HG03575 (cell line): ENCODE measurements around the gene ABHD6.
"Not testable (repeated sequence)": the region's sequence is repeated elsewhere in the genome, so short reads cannot be mapped to it uniquely, and the experiment has no call there.

ENCODE experiments used
- ATAC-seq: cut with Tn5 transposase; IDR thresholded peaks from one replicate; pipeline ENCODE4 v1.9.1; 2021; ENCODE audit not compliant: unreplicated experiment, insufficient number of reproducible peaks, low FRiP score; ENCODE audit errors: extremely low read depth

The ABHD6 gene

GRCh38 chr3:58237238-58237940 is at the start of gene ABHD6:
ABHD6 (plus strand) TSS chr3:58237792; CDS start chr3:58256587, 18,795 bp downstream.
- ATAC-seq, result no peak

GRCh38 chr3:58188173-58188564 is 49.4 kb upstream of the ABHD6 start:
- no peak for ATAC-seq

GRCh38 chr3:58188921-58189451 is 48.6 kb upstream of the ABHD6 start:
- no peak for ATAC-seq

- no peak for ATAC-seq
Measured at GRCh38 chr3:58189691-58190090, 47.9 kb upstream of the ABHD6 start.

- ATAC-seq, result no peak
Measured at GRCh38 chr3:58190291-58190690, 47.3 kb upstream of the ABHD6 start.

- ATAC-seq, result no peak
Measured at GRCh38 chr3:58190882-58191281, 46.7 kb upstream of the ABHD6 start.

GRCh38 chr3:58191361-58191991 is 46.1 kb upstream of the ABHD6 start:
- ATAC-seq, result no peak

GRCh38 chr3:58192069-58192468 is 45.5 kb upstream of the ABHD6 start:
- no peak for ATAC-seq

GRCh38 chr3:58193682-58194407 is 43.7 kb upstream of the ABHD6 start:
- no peak for ATAC-seq

GRCh38 chr3:58197588-58197987 is 40.0 kb upstream of the ABHD6 start:
- no peak for ATAC-seq

GRCh38 chr3:58198362-58198761 is 39.2 kb upstream of the ABHD6 start:
- ATAC-seq, result no peak

GRCh38 chr3:58198804-58199203 is 38.8 kb upstream of the ABHD6 start:
- ATAC-seq, result no peak

GRCh38 chr3:58200121-58200709 is 37.4 kb upstream of the ABHD6 start:
- ATAC-seq, result no peak

- ATAC-seq, result no peak
Measured at GRCh38 chr3:58200846-58201355, 36.7 kb upstream of the ABHD6 start.

GRCh38 chr3:58201451-58201850 is 36.1 kb upstream of the ABHD6 start:
- ATAC-seq, result not testable (repeated sequence)

- no peak for ATAC-seq
Measured at GRCh38 chr3:58202917-58203360, 34.7 kb upstream of the ABHD6 start.

- no peak for ATAC-seq
Measured at GRCh38 chr3:58203541-58203940, 34.1 kb upstream of the ABHD6 start.

- ATAC-seq, result no peak
Measured at GRCh38 chr3:58204720-58205119, 32.9 kb upstream of the ABHD6 start.

GRCh38 chr3:58205981-58206380 is 31.6 kb upstream of the ABHD6 start:
- ATAC-seq, result no peak
